Gastroesophageal sphincter (tissue), 4 donors: Measurements from ENCODE around the gene TMPRSS5. TPM values are rescaled to one million over a fixed set of nuclear protein-coding genes. Genes with fewer than 3 reads are reported as not detected.

ENCODE experiments used
- ATAC-seq: fragments of 150-250 bp; one replicate; pipeline ENCODE4 v1.9.1; 2016; ENCODE audit warnings: mild to moderate bottlenecking, moderate library complexity
- H3K27ac ChIP-seq, 4 donors: fragments of 200-600 bp; sonication (generic) in 3 of 4; 1 replicate in 3 of 4; 2 replicates in 1 of 4; pipeline ENCODE4 v1.5.1; 2016 to 2019
- H3K27me3 ChIP-seq: fragments of 200-600 bp; sonication (generic); one replicate; pipeline ENCODE4 v1.5.1; 2019
- H3K36me3 ChIP-seq, 2 donors: fragments of 200-600 bp; sonication (generic); one replicate each; pipeline ENCODE4 v1.5.1; 2019; ENCODE audit warnings: control low read depth in 1 of 2
- H3K4me1 ChIP-seq, 3 donors: fragments of 200-600 bp; sonication (generic); 1 replicate in 2 of 3; 2 replicates in 1 of 3; pipeline ENCODE4 v1.5.1; 2016 to 2019; ENCODE audit warnings: control low read depth in 2 of 3
- H3K4me3 ChIP-seq, 2 donors: fragments of 200-600 bp; sonication (generic); one replicate each; pipeline ENCODE4 v1.5.1; 2019; ENCODE audit warnings: mild to moderate bottlenecking in 1 of 2, moderate library complexity in 1 of 2
- H3K9me3 ChIP-seq, 3 donors: fragments of 200-600 bp; sonication (generic); one replicate each; pipeline ENCODE4 v1.5.1; 2017 to 2019; ENCODE audit warnings: control low read depth in 2 of 3
- CTCF ChIP-seq, 4 experiments: fragments of 200-600 bp in 2 of 4; fragments of 450-650 bp in 2 of 4; sonication (generic) in 1 of 4; IDR thresholded peaks; one replicate each; pipeline ENCODE4 v1.5.1; 2017 to 2019; ENCODE audit warnings: antibody characterized with exemption in 4 of 4, mild to moderate bottlenecking in 2 of 4, moderate library complexity in 2 of 4
- EP300 ChIP-seq: sonication (generic); formaldehyde crosslinking; IDR thresholded peaks from one replicate; pipeline ENCODE4 v1.6.1; 2017; ENCODE audit warnings: antibody characterized with exemption, mild to moderate bottlenecking
- POLR2A ChIP-seq, 2 donors: fragments of 450-650 bp; IDR thresholded peaks; one replicate each; pipeline ENCODE4 v1.6.1; 2017; ENCODE audit warnings: antibody characterized with exemption in 2 of 2, mild to moderate bottlenecking in 2 of 2, moderate library complexity in 1 of 2
- POLR2AphosphoS5 ChIP-seq: sonication (generic); formaldehyde crosslinking; IDR thresholded peaks from one replicate; pipeline ENCODE4 v1.6.1; 2017; ENCODE audit warnings: antibody characterized with exemption
- WGBS, 2 donors: methylation state at CpG; one replicate each; pipeline ENCODE4 v1.1.5; 2018; ENCODE audit warnings: low coverage in 1 of 2; 5-methylcytosine and 5-hydroxymethylcytosine counted together
- total RNA-seq, 4 donors: library from RNA; depleted of rRNA; stranded (reverse); fragments of >200 nt; gene quantifications; one replicate each; pipeline ENCODE4 v1.1.0, GENCODE V29; 2016

Gene TMPRSS5
- total RNA-seq, 4 donors from 2014 or later: 0.40 to 0.85 (median 0.47) TPM; not detected in 1

- 59 to 71% methylated on average over 3 to 5 of the region's 5 CpGs for WGBS, 2 donors
- no peak overlapping the region for H3K27ac ChIP-seq
- no peak for TF ChIP-seq EP300
- TF ChIP-seq POLR2AphosphoS5: no peak
- no peak for TF ChIP-seq CTCF (IDR thresholded peaks at IDR 0.05)
- TF ChIP-seq POLR2A (IDR thresholded peaks at IDR 0.05): no peak
- ATAC-seq: no peak
- peaks cover 0 to 15% (median 0%) of the 10 kb centered on the region in 3 donors for H3K4me1 ChIP-seq
- no peaks in the 10 kb centered on the region for H3K9me3 ChIP-seq
- no peaks in the 10 kb centered on the region for H3K27me3 ChIP-seq
- H3K36me3 ChIP-seq: peaks cover 0 to 23% of the 10 kb centered on the region in 2 donors
- no peak overlapping the region for H3K4me3 ChIP-seq
These were observed 23.3 kb upstream of the TMPRSS5 start for GRCh38 chr11:113729456-113729855.

GRCh38 chr11:113728814-113729213, 22.7 kb upstream of the TMPRSS5 start:
- no peaks in the 10 kb centered on the region for H3K27me3 ChIP-seq
- TF ChIP-seq CTCF (IDR thresholded peaks at IDR 0.05) (no peak), POLR2AphosphoS5 (no peak), POLR2A (IDR thresholded peaks at IDR 0.05) (no peak), EP300 (no peak)
- H3K4me3 ChIP-seq: no peak overlapping the region
- H3K27ac ChIP-seq: no peak overlapping the region
- WGBS, 2 donors: 81 to 91% methylated on average over 3 of the region's 3 CpGs
- peaks cover 0 to 17% of the 10 kb centered on the region in 2 donors for H3K36me3 ChIP-seq
- no peaks in the 10 kb centered on the region for H3K9me3 ChIP-seq
- peaks cover 0 to 21% (median 0%) of the 10 kb centered on the region in 3 donors for H3K4me1 ChIP-seq
- ATAC-seq: no peak

- Histone ChIP-seq H3K27me3 (no peaks in the 10 kb centered on the region), H3K27ac (no peak overlapping the region), H3K4me1 (peaks cover 0 to 16% (median 0%) of the 10 kb centered on the region in 3 donors), H3K36me3 (no peaks in the 10 kb centered on the region), H3K9me3 (no peaks in the 10 kb centered on the region), H3K4me3 (no peak overlapping the region)
- WGBS, 2 donors: 94 to 100% methylated on average over 3 of the region's 3 CpGs
- no peak for TF ChIP-seq CTCF (IDR thresholded peaks at IDR 0.05)
- no peak for TF ChIP-seq POLR2A (IDR thresholded peaks at IDR 0.05)
- TF ChIP-seq POLR2AphosphoS5: no peak
- no peak for TF ChIP-seq EP300
- ATAC-seq: no peak
These were observed 19.8 kb upstream of the TMPRSS5 start for GRCh38 chr11:113725913-113726312.

GRCh38 chr11:113725407-113725806, 19.3 kb upstream of the TMPRSS5 start:
- peaks cover 0 to 13% (median 0%) of the 10 kb centered on the region in 3 donors for H3K4me1 ChIP-seq
- no peak overlapping the region for H3K4me3 ChIP-seq
- 91 to 95% methylated on average over 3 to 5 of the region's 5 CpGs for WGBS, 2 donors
- TF ChIP-seq CTCF (IDR thresholded peaks at IDR 0.05) (no peak), POLR2A (IDR thresholded peaks at IDR 0.05) (no peak), EP300 (no peak), POLR2AphosphoS5 (no peak)
- no peak overlapping the region for H3K27ac ChIP-seq
- H3K9me3 ChIP-seq: no peaks in the 10 kb centered on the region
- peaks cover 0 to under 1% of the 10 kb centered on the region in 2 donors for H3K36me3 ChIP-seq
- H3K27me3 ChIP-seq: no peaks in the 10 kb centered on the region
- no peak for ATAC-seq

GRCh38 chr11:113724778-113725177, 18.7 kb upstream of the TMPRSS5 start:
- Histone ChIP-seq H3K27ac (no peak overlapping the region), H3K9me3 (no peaks in the 10 kb centered on the region), H3K4me1 (peaks cover 0 to 13% (median 0%) of the 10 kb centered on the region in 3 donors), H3K4me3 (no peak overlapping the region), H3K27me3 (no peaks in the 10 kb centered on the region), H3K36me3 (peaks cover 0 to 5% of the 10 kb centered on the region in 2 donors)
- WGBS, 2 donors: 88 to 91% methylated on average over 3 of the region's 3 CpGs
- TF ChIP-seq POLR2AphosphoS5 (no peak), CTCF (IDR thresholded peaks at IDR 0.05) (no peak), POLR2A (IDR thresholded peaks at IDR 0.05) (no peak), EP300 (no peak)
- no peak for ATAC-seq
